Astrocyte (in vitro differentiated cells and primary cell): Measurements from ENCODE around the gene SLCO3A1. TPM values are rescaled to one million over a fixed set of nuclear protein-coding genes. Genes with fewer than 3 reads are reported as not detected.

Experiments used
- DNase-seq: peaks from one replicate; pipeline ENCODE4 v3.0.0-alpha.2; 2010; ENCODE audit warnings: low read depth
- FAIRE-seq: peaks from 2 replicates; lab custom pipeline; 2011; peaks lifted over from hg19 to GRCh38; lab: Jason Lieb, UNC
- H2AFZ ChIP-seq: 2 replicates; pipeline ENCODE4 v1.6.0; 2012; ENCODE audit warnings: low read depth, low read length, inconsistent platforms
- H3K27ac ChIP-seq: 2 replicates; pipeline ENCODE4 v1.5.1; 2011; ENCODE audit warnings: low read depth, low read length, inconsistent platforms
- H3K27me3 ChIP-seq: 2 replicates; pipeline ENCODE4 v1.6.0; 2011; ENCODE audit warnings: low read length, inconsistent platforms; ENCODE audit not compliant: insufficient read depth
- H3K36me3 ChIP-seq: 2 replicates; pipeline ENCODE4 v1.5.1; 2011; ENCODE audit warnings: low read length, inconsistent platforms; ENCODE audit not compliant: insufficient read depth
- H3K4me1 ChIP-seq: 2 replicates; pipeline ENCODE4 v1.5.1; 2011; ENCODE audit warnings: low read length, inconsistent platforms; ENCODE audit not compliant: insufficient read depth
- H3K4me2 ChIP-seq: 2 replicates; pipeline ENCODE4 v1.6.0; 2012; ENCODE audit warnings: low read length, inconsistent platforms
- H3K4me3 ChIP-seq: 2 replicates; pipeline ENCODE4 v1.5.1; 2011; ENCODE audit warnings: low read depth, mild to moderate bottlenecking, low read length, inconsistent platforms; ENCODE audit not compliant: insufficient read depth
- H3K79me2 ChIP-seq: 2 replicates; pipeline ENCODE4 v1.6.0; 2012; ENCODE audit warnings: mild to moderate bottlenecking, low read length, inconsistent platforms; ENCODE audit not compliant: insufficient read depth
- H3K9ac ChIP-seq: 2 replicates; pipeline ENCODE4 v1.6.0; 2012; ENCODE audit warnings: mild to moderate bottlenecking, low read length, inconsistent platforms
- H3K9me3 ChIP-seq: 2 replicates; pipeline ENCODE4 v1.5.1; 2012; ENCODE audit warnings: low read depth, mild to moderate bottlenecking, low read length, inconsistent platforms; ENCODE audit not compliant: insufficient read depth
- H4K20me1 ChIP-seq: 2 replicates; pipeline ENCODE4 v1.6.0; 2012; ENCODE audit warnings: low read length, inconsistent platforms; ENCODE audit not compliant: insufficient read depth
- H3K27ac Mint-ChIP-seq: one replicate; pipeline ENCODE4 v1.8.0; 2021; ENCODE audit warnings: mild to moderate bottlenecking, mixed read lengths; ENCODE audit not compliant: unreplicated experiment
- H3K27me3 Mint-ChIP-seq: one replicate; pipeline ENCODE4 v1.8.0; 2021; ENCODE audit warnings: low read depth, mixed read lengths; ENCODE audit not compliant: unreplicated experiment
- H3K36me3 Mint-ChIP-seq: one replicate; pipeline ENCODE4 v1.8.0; 2021; ENCODE audit warnings: low read depth, mixed read lengths; ENCODE audit not compliant: unreplicated experiment
- H3K4me1 Mint-ChIP-seq: one replicate; pipeline ENCODE4 v1.8.0; 2021; ENCODE audit warnings: low read depth, mixed read lengths; ENCODE audit not compliant: unreplicated experiment
- H3K4me3 Mint-ChIP-seq: one replicate; pipeline ENCODE4 v1.8.0; 2021; ENCODE audit warnings: mild to moderate bottlenecking, moderate library complexity, mixed read lengths; ENCODE audit not compliant: unreplicated experiment
- H3K9me3 Mint-ChIP-seq: one replicate; pipeline ENCODE4 v1.8.0; 2021; ENCODE audit warnings: mild to moderate bottlenecking, mixed read lengths; ENCODE audit not compliant: unreplicated experiment
- EZH2 ChIP-seq: IDR thresholded peaks from 2 replicates; pipeline ENCODE4 v1.6.1; 2012; ENCODE audit warnings: mild to moderate bottlenecking, low read length, inconsistent platforms; ENCODE audit not compliant: insufficient read depth
- total RNA-seq: library from RNA; stranded (reverse); gene quantifications from 2 replicates; pipeline ENCODE4 v1.2.1, GENCODE V29; 2021
- TF ChIP-seq, protein P1 (sequence below): IDR thresholded peaks from 2 replicates; pipeline ENCODE4 v1.5.1; 2011; ENCODE audit warnings: low read depth, mild to moderate bottlenecking, inconsistent platforms, low read length, moderate library complexity; ENCODE audit not compliant: insufficient read depth

SLCO3A1 gene
- total RNA-seq, 1 donor from 2014 or later: 9.4 TPM

DNA sequence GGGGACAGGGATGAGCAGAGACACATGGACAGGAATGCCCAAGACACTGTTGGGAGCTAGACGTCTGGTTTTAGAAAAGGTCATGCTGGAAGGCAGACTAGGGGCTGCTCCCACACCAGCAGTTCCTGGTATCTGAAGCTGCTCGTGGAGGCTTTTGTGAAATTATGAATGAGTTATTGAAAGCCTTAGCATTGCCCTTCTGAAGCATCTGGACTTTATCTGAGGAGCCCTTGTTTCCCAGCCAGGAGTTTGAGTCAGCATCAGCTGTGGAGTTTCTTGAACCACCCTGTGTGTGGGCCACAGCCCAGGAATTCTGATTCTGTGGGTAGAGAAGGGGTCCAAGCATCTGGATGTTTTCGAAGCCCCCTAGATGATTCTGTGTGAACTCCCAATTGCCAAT lies 258.7 kb downstream of the SLCO3A1 start:
- Histone ChIP-seq H3K27ac (no peak overlapping the region), H3K4me1 (no peaks in the 10 kb centered on the region), H3K36me3 (no peaks in the 10 kb centered on the region), H2AFZ (no peak overlapping the region), H3K79me2 (no peaks in the 10 kb centered on the region), H3K9ac (no peak overlapping the region), H3K9me3 (no peaks in the 10 kb centered on the region), H3K4me3 (no peak overlapping the region), H4K20me1 (no peaks in the 10 kb centered on the region), H3K4me2 (no peak overlapping the region), H3K27me3 (no peaks in the 10 kb centered on the region)
- Mint-ChIP-seq H3K36me3 (peaks cover 5% of the 10 kb centered on the region), H3K27ac (no peak overlapping the region), H3K4me3 (no peak overlapping the region), H3K27me3 (peaks cover 5% of the 10 kb centered on the region), H3K4me1 (peaks cover 20% of the 10 kb centered on the region), H3K9me3 (no peaks in the 10 kb centered on the region)
- TF ChIP-seq, protein P1, sequence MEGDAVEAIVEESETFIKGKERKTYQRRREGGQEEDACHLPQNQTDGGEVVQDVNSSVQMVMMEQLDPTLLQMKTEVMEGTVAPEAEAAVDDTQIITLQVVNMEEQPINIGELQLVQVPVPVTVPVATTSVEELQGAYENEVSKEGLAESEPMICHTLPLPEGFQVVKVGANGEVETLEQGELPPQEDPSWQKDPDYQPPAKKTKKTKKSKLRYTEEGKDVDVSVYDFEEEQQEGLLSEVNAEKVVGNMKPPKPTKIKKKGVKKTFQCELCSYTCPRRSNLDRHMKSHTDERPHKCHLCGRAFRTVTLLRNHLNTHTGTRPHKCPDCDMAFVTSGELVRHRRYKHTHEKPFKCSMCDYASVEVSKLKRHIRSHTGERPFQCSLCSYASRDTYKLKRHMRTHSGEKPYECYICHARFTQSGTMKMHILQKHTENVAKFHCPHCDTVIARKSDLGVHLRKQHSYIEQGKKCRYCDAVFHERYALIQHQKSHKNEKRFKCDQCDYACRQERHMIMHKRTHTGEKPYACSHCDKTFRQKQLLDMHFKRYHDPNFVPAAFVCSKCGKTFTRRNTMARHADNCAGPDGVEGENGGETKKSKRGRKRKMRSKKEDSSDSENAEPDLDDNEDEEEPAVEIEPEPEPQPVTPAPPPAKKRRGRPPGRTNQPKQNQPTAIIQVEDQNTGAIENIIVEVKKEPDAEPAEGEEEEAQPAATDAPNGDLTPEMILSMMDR: no peak
- no peak for TF ChIP-seq EZH2
- FAIRE-seq (no peak), DNase-seq (peak; percentile 33)

GRCh38 chr15:92112711-92113110 lies 259.2 kb downstream of the SLCO3A1 start:
- Histone ChIP-seq H3K36me3 (no peaks in the 10 kb centered on the region), H3K9ac (no peak overlapping the region), H3K9me3 (no peaks in the 10 kb centered on the region), H3K27ac (no peak overlapping the region), H2AFZ (no peak overlapping the region), H3K27me3 (no peaks in the 10 kb centered on the region), H3K79me2 (no peaks in the 10 kb centered on the region), H3K4me1 (no peaks in the 10 kb centered on the region), H3K4me2 (no peak overlapping the region), H3K4me3 (no peak overlapping the region), H4K20me1 (no peaks in the 10 kb centered on the region)
- H3K27ac Mint-ChIP-seq: no peak overlapping the region
- peaks cover 18% of the 10 kb centered on the region for H3K4me1 Mint-ChIP-seq
- H3K36me3 Mint-ChIP-seq: peaks cover 5% of the 10 kb centered on the region
- FAIRE-seq (no peak), DNase-seq (no peak)
- TF ChIP-seq EZH2: no peak
- TF ChIP-seq, protein P1: no peak
- H3K9me3 Mint-ChIP-seq: no peaks in the 10 kb centered on the region
- H3K4me3 Mint-ChIP-seq: no peak overlapping the region
- peaks cover 5% of the 10 kb centered on the region for H3K27me3 Mint-ChIP-seq

DNA sequence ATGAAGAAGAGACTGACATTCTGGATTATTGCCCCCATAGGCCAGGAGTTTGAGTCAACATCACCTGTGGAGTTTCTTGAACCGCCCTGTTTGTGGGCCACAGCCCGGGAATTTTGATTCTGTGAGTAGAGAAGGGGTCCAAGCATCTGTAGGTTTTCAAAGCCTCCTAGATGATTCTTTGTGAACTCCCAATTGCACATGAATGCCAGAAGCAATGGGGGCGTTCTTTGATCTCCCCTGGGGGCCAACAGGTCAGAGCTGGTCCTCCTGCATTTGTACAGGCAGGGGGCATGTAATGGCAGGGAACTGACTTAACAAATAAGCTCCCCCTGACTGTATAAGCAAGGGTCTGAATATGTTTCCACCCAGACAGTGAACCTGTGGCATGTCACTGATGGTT lies 260.3 kb downstream of the SLCO3A1 start:
- no peaks in the 10 kb centered on the region for H4K20me1 ChIP-seq
- peaks cover 5% of the 10 kb centered on the region for H3K36me3 Mint-ChIP-seq
- H3K9me3 ChIP-seq: no peaks in the 10 kb centered on the region
- H3K27ac ChIP-seq: no peak overlapping the region
- H3K4me3 Mint-ChIP-seq: no peak overlapping the region
- H3K4me3 ChIP-seq: no peak overlapping the region
- H2AFZ ChIP-seq: no peak overlapping the region
- H3K9ac ChIP-seq: no peak overlapping the region
- TF ChIP-seq, protein P1: no peak
- TF ChIP-seq EZH2: no peak
- no peaks in the 10 kb centered on the region for H3K36me3 ChIP-seq
- FAIRE-seq: no peak
- H3K27me3 Mint-ChIP-seq: peaks cover 5% of the 10 kb centered on the region
- H3K79me2 ChIP-seq: no peaks in the 10 kb centered on the region
- no peak for DNase-seq
- H3K4me1 ChIP-seq: no peaks in the 10 kb centered on the region
- H3K27me3 ChIP-seq: no peaks in the 10 kb centered on the region
- no peak overlapping the region for H3K27ac Mint-ChIP-seq
- H3K9me3 Mint-ChIP-seq: no peaks in the 10 kb centered on the region
- peaks cover 17% of the 10 kb centered on the region for H3K4me1 Mint-ChIP-seq
- H3K4me2 ChIP-seq: no peak overlapping the region
